NCI-H2171 (cell line): ENCODE measurements around the gene POLR2C.
A peak's percentile ranks its signal among the peaks of the same experiment; 100 is the strongest.
"Not testable (repeated sequence)": the region's sequence is repeated elsewhere in the genome, so short reads cannot be mapped to it uniquely, and the experiment has no call there.

ENCODE experiments used
- DNase-seq: peaks from one replicate; lab custom pipeline; 2025; lab: John Stamatoyannopoulos, UW

POLR2C gene

DNA sequence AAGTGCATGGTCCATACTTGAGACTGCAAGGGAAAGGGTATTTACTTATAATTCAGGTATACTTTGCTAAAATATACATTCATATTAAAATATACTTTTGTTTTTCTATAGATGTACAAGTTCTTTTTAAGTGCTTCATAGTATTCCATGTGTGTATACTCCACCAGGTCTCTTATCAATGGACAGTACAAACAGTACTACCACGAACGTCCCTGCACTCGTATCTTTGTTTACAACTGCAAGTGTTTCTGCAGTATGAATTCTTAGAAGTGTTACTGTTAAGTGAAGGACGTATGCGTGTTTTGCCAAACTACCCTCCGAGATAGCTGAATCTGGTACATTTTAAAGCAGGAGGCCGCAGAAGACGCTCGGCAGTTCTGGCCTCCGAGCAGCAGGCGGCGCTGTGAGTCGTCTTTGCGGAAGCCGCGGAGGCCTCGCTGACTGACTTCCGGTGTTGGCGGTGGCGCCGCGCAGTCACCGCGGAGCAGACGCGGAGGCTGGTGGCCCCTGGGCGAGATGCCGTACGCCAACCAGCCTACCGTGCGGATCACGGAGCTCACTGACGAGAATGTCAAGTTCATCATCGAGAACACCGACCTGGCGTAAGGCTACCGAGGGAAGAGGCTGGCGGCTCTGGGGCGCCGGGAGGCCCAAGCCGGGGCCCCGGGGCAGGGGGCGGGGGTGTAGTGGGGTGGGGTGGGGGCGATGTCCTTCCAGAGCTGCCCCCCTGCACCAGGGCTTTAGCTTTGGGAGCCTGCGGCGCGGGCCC is at the start of gene POLR2C:
TSS of gene POLR2C (plus strand) at position 471 of the 769 bp plus-strand sequence. CDS start at position 517, 46 bp downstream.
- peak; percentile 83 for DNase-seq

DNA sequence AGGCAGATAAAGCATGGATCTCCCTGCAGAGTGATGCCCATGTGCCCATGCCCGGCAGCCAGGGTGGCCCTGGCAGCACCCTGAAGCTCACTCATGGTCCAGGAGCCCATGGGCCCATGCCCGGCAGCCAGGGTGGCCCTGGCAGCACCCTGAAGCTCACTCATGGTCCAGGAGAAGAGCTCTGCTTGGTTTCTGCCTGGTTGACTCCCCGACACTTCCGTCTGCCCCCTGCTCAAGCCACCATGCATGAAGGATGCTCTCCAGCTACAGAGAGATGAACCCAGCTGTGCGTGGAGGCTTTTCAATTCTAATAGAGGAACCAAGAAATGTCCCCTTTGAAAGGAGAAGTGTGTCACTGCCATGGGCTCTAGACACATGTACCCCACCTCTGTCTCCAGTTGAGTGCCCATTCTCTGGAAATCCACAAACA is 49.2 kb upstream of the POLR2C start:
- no peak for DNase-seq

DNA sequence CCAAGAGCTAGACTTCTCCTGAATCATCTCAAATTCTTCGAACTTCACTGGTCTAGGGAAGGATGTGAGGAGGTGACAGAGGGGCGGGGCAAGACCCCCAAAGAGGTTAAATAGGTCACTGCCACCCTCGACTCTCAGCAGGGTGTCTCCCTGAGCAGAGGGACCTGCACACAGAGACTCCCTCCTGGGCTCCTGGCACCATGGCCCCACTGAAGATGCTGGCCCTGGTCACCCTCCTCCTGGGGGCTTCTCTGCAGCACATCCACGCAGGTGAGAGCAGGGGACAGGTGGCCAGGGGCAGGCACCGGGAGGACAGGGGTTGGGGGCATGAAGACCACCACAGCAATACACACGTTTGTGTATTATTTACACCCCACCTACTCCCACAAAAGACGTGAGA is 48.7 kb upstream of the POLR2C start:
- DNase-seq = no peak

DNA sequence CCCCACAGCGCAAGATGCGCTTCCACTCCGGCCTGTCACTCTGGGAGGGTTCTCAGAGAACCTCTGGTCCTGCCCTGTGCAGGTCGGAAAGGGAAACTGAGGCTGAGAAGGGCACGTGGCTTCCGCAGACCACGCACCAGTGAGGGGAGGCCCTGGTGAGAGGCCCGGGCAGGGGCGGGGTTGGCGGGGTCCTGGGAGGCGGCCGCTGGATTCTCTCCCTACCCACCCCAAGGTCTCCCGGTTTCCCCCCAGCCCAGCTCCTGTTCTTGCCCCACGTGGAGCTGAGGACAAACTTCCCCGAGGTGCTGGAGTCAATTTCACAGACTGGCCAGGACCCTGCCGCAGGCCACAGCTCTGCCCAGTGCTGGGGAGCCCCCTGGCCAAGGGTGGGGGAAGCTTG is 46.4 kb upstream of the POLR2C start:
- no peak for DNase-seq

DNA sequence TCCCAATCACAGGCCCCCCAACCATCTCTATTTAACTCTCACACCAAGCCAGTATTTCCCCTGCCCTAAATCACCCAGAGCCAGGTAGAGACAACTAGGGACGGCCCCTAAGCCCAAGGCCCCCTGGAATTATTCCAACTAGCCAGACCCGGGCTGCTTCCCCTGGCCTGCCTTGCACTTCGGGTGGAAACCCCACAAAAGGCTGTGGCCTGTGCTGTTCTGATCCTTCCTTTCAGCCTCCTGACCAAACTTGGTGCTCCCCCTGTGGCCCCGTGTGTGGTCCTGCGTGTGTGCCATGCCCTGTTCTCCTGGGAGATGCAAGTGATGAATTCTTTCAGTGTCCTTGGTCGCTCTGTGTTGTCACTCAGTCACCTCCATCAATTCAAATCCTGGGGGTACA is 43.0 kb upstream of the POLR2C start:
- DNase-seq = no peak

DNA sequence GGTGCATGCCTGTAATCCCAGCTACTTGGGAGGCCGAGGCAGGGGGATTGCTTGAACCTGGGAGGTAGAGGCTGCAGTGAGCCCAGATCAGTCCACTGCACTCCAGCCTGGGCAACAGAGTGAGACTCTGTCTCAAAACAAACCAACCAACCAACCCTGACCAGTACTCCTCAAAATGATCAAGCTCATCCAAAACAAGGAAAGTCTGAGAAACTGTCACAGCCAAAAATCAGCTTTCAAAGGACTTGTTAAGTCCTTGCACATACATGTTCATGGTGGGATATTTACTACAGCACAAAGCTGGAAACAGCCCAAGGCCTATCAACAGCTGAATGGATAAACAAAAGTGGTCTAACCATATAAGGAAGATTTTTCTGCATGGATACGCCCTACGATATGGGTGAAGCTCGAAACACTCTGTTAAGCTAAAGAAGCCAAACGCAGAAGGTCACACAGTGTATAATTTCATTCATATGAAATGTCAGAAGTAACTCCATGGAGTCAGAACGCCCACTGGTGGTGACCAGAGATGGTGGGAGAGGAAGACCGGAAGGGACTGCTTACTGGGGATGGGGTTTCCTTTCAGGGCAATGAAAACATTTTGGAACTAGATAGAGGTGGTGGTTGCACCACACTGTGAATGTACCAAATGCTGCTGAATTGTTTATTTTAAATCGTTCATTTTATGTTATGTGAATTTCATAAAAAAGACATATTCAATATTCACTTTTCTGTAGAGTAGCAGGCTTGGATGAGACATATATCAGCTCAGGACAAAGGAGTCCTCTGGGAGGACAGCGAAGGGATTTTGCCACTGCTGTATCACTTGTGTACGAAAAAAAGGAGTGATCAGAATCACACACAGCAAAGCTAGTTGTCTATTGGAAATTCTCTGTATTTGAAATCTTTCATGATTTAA is 40.2 kb upstream of the POLR2C start:
- DNase-seq = no peak

DNA sequence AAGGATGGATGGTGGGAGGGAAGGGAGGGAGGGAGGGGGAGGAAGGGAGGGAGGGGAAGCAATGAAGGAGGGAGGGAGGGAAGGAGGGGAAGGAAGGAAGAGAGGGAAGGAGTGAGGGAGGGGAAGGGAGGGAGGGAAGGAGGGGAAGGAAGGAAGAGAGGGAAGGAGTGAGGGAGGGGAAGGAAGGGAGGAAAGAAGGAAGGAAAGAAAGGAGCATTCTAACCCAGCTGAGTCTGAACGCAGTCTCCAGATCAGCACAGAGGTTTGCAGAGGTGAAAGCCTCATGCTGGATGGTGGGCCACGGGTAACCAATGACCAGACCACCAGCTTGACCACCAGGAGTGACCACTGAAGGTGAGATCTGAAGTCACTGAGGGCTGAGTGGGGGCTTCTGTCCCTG is 39.3 kb upstream of the POLR2C start:
- no peak for DNase-seq

DNA sequence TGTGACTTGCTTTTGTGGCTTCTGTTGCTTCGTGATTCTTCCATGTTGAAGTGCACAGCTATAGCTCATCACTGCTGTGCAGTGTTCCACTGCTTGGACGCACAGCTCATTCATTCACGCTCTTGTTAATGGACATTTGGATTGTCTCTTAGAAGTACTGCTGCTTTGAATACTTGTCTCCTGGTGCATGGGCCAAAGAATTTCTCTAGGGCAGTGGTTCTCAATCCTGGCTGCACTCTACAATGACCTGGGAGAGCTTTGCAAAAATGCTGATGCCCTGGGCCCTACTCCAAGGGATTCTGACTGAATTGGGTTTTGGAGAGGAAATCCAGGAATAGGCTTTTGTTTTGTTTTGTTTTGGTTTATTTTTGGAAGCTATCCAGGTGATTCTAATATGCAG is 37.9 kb upstream of the POLR2C start:
- DNase-seq = no peak

DNA sequence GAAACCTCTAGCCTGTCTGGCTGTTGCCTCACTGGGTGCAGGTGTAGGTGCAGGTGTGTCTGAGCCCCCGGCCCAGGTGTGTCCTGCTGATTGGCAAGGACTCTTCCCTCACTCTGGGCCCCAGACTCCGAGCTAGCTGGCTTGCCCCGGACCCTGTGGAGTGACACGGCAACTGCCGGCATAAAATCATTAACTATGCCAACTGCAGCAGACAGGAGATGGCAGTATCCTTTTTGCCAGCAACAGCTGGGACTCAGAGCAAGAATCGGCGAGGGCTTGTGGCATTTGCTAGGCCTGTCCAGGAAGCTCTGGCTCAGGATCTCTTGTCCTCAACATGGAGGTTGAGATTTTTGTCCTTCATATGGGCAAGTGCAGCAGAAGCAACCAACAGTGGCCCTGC is 36.1 kb upstream of the POLR2C start:
- DNase-seq = no peak

DNA sequence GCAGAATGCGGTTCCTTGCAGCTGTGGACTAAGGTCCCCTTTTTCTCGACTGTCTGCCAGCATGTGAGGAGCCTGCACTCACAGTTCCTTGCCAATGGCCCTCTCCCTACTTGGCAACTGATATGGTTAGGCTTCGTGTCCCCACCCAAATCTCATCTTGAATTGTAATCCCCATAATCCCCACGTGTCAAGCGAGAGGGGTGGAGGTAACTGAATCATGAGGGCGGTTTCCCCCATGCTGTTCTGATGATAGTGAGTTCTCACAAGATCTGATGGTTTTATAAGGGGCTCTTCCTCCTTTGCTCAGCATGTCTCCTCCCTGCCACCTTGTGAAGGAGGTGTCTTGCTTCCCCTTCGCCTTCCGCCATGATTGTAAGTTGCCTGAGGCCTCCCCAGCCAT is 35.2 kb upstream of the POLR2C start:
- no peak for DNase-seq

DNA sequence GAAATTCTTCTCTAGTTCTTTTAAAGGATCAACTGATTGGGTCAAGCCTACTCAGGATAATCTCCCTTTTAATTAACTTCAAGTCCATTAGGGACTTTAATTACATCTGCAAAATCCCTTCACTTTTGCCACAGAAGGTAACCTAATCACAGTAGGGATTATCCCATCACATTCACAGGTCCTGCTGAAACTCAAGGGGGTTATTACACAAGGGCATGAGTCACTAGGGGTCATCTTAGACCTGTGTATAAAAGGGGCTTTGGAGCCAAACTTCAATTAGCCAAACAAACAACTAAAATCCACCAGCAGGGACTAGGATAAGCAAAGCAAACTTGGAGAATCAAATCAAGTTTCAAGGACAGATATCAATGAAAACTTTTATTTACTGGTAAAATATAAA is 34.7 kb upstream of the POLR2C start:
- DNase-seq = no peak

DNA sequence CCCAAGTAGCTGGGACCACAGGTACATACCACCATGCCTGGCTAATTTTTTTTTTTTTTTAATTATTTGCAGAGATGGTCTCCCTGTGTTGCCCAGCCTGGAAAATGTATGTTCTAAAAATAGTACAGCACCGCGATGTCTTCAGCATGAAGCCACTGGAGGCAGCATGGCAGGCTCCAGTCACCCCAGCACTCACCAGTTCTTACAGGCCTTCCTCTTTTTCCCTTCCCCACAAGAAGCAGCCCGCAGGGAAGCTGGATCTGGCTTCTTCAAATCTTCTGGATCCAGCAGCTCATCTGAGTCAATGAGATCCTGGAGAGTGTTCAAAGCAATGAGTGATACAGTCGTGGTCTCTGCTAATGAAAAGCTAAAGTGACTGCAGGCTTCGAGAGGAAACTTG is 31.5 kb upstream of the POLR2C start:
- no peak for DNase-seq

DNA sequence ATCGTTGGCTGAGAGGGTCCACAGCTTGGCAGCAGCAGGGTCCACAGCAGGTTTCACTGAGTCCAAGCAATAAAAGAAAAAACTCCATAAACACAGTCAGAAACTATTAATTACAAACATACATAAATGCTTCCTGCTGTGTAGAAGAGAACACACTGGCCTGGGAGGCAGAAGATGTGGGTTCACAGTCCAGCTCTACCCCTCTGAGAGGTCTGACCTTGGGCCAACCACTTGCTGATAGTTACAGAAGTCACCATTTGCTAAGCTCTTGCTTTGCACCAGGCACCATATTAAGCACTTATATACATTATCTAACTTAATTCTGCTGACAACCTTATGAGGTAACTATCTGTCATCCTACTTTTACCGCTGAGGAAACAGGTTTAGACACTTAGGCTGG is 30.0 kb upstream of the POLR2C start:
- DNase-seq = no peak

DNA sequence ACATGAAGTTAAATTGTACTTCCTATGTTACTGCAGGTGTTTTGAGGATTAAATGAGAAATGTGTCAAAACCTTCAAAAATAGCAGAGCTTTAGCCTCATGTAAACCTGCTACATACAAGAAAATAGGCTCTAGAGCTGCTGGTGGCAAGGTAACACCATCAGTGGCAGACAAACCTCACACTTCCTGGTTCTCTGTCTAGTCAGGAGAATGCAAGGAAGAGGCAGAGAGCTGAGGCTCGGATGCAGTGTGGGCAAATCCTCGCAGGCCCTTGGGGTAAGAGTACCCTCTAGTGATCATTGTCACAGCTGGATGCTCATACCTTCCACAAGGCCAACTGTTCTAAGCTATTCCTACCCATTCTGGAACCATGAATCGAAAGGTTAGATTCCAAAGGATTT is 29.5 kb upstream of the POLR2C start:
- DNase-seq = no peak

DNA sequence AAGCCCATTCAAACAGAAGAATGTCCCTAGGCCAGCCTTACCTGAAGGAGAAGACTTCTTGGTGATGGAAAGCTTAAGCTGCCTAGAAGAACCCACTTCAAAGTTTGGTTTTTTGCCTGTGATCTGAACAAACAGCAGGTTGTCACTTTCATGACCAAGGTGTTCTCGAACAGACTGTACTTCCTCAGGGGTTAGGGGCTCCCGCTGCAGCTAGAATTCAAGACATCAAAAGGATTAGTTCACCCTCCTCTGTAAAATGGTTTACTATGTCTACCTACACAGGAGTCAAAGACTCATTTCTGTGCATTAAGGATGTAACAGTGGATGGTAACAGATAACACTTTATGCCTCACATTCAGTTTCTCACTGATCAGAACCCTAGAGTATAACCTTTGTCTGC is 28.5 kb upstream of the POLR2C start:
- DNase-seq = no peak

DNA sequence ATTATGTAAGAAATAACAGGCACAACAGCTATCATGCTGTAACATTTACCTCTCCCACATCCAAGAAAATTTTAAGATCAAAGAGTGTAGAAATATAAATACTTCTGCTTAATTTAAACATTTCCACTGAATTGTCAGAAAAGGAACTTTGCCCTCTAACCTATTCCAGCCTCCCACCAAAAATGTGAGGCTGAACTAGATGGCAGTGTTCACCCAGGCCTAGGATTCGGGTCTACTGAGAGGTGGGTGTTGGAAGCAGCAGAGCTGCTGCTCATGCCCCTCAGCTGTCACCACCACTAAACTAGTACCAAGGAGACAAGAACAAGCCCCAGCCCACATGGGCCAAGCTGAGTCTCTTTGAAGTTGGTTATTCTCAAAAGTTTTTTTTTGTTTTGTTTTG is 26.6 kb upstream of the POLR2C start:
- DNase-seq = no peak

DNA sequence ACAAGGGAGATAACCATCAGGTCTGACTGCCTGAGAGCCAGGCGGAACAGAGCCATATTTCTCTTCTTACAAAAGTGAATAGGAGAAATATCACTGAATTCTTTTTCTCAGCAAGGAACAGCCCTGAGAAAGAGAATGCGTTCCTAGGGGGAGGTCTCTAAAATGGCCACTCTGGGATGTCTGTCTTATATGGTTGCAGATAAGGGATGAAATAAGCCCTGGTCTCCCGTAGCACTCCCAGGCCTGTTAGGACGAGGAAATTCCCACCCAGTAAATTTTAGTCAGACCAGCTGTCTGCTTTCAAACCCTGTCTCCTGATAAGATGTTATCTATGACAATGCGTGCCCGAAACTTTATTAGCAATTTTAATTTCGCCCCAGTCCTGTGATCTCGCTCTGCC is 22.5 kb upstream of the POLR2C start:
- DNase-seq = not testable (repeated sequence)

DNA sequence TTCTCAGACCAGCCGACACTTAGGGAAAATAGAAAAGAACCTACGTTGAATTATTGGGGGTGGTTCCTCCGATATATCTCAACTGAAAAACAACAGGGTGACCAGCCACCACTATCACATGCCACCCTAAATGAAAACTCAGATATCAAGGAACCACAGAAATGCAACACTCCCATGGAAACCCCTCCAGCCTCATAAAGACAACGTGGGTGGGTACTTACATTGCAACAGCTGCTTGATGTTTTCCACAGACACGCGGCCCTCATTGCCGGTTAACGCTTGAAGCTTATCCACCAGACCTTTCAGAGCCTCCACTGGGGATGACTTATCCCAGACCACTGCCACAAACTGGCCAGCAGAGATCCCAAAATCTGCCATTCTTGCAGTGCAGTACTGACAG is 21.9 kb upstream of the POLR2C start:
- not testable (repeated sequence) for DNase-seq

DNA sequence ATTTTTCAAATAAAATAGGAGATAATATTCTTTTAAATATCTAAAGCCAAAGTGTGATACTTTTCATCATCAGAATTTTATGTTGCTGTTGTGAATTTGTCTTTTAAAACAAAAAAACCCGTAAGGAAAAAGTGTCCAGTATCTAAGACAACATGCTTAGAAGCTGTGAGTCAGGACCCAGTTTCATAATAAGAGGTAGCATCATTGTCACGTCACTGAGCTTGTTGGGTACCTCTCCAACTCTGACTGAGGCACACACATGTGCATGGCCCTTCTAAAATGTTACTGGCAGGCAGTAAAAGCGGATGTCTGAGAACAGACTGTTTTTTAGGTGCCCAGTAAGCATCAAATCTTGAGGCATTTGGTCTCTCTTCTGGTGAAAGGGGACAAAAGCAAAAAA is 17.8 kb upstream of the POLR2C start:
- no peak for DNase-seq

DNA sequence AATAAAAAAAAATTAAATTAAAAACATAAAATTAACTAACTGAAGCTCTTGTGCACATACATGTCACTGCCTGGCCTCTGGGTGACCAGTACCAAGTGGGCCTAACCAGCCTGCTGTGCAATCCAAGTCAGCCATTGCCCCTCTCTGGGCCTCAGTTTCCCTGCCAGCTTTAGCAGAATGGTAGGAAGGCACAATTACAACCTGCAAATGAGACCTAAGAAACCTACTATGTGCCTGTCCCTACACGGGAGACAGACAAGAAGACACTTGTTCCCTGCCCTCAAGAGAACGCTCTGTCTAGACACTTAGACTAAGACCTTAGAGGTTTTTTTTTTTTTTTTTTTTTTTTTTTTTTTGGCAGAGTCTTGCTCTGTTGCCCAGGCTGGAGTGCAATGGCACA is 17.0 kb upstream of the POLR2C start:
- no peak for DNase-seq

DNA sequence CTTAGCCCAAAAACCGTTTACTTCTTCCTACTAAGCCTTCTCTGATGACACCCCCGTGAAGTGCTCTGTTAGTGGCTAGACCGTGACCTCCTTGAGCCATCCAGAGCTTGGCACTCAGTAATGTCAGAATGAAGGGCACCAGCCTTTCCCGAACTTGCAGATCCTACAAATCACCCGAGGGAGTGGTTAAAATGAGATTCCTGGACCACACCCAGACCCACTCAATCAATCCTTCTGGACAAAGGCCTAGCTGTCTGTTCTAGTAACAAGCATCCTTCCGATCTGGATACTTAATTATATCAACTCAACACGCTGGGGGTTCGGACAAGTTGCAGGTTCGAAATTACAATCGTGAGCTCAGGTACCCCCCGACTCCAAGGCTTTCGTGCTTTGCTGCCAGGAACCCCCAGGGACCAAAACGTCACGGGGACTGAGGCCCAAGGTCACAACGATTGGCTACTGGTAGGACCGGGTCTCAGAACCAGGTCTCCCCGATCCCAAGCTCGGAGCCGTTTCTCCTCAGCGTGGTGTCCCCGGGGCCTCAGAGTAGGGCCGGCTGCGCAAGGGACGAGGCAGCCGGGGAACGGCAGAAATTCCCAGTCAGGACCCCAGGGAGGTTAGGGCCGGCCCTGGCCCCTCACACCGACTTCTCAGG is 15.8 kb upstream of the POLR2C start:
- peak; percentile 42 for DNase-seq

DNA sequence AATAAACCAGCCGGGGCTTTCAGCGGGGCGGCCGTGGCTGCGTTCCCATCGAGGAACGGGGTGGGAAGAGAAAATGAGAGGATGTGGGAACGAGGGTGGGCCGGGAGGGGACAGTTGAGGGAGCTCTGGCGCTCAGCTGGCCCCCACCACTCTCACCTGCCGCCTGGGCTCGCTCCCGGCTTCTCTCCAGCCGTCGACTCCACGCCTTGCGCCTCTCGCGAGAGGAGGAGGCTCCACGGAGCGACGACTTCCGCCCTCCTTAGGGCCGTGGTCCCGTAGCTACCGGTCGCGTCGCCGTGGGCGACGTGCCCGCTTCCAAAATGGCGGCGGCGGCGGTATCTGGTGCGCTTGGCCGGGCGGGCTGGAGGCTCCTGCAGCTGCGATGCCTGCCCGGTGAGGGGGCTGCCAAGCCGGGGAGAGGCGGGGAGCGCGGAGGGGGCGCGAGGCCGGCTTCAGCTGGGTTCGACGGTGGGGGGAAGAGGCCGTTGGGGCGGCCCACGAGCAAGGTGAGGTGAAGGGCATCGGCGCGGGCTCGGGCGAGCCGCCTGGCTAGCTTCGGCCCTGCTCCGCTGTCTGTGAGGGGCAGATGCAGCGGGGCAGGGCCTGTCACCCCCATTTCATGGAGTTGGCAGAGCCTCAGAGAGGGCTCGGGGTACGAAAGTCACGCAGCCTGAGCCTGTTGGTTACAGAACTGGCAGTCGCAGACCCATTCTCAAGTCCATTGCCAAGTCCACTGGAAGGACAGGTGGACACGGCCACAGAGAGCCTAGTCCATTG is 15.1 kb upstream of the POLR2C start, which contains the start of the genes CIAPIN1 and COQ9:
TSS of gene CIAPIN1 (minus strand) at position 200 of the 777 bp plus-strand sequence. CDS start 6,457 bp downstream, outside the sequence.
TSS of gene COQ9 (plus strand) at position 294 of the 777 bp plus-strand sequence. CDS start at position 321, 27 bp downstream.
- DNase-seq = peak; percentile 93
